Measurements from ENCODE around the gene EAF1.
A peak's percentile ranks its signal among the peaks of the same experiment; 100 is the strongest.
"Not testable (repeated sequence)": the region's sequence is repeated elsewhere in the genome, so short reads cannot be mapped to it uniquely, and the experiment has no call there.

EAF1 gene

DNA sequence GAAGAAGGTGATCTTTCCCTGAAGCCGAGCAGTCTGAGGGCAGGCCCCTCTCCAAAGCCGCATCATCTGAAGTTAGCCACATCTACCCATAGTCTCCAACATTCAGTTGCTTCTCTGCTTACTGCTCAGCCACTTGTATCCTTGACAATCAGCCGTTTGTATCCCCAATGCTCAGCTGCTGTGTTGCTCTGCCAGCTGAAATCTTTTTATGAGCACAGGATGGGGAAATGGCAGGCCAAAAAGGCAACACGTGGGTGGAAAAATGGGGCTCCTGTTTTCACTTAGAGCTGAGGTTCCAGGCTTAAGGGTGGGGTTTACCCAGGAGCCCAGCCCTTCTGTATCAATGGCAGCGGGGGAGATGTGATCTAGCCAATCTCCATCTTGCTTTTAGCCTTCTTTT lies 36.4 kb upstream of the EAF1 start:
- peaks cover 9% of the 10 kb centered on the region for H3K27me3 Mint-ChIP-seq (ENCODE audit: low read depth)
- DNase-seq (ENCODE audit: low spot score): no peak
- H3K9me3 Mint-ChIP-seq: no peaks in the 10 kb centered on the region
- no peak overlapping the region for H3K27ac Mint-ChIP-seq
- peaks cover 12% of the 10 kb centered on the region for H3K4me1 Mint-ChIP-seq (ENCODE audit: low read depth)
- no peaks in the 10 kb centered on the region for H3K36me3 Mint-ChIP-seq (ENCODE audit: low read depth)
- no peak overlapping the region for H3K4me3 Mint-ChIP-seq

DNA sequence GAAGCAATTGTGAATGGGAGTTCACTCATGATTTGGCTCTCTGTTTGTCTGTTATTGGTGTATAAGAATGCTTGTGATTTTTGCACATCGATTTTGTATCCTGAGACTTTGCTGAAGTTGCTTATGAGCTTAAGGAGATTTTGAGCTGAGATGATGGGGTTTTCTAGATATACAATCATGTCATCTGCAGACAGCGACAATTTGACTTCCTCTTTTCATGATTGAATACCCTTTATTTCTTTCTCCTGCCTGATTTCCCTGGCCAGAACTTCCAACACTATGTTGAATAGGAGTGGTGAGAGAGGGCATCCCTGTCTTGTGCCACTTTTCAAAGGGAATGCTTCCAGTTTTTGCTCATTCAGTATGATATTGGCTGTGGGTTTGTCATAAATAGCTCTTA lies 34.1 kb upstream of the EAF1 start:
- not testable (repeated sequence) for H3K4me3 Mint-ChIP-seq; DNase-seq (ENCODE audit: low spot score); H3K27ac Mint-ChIP-seq; H3K36me3 Mint-ChIP-seq (ENCODE audit: low read depth); H3K9me3 Mint-ChIP-seq; H3K4me1 Mint-ChIP-seq (ENCODE audit: low read depth)
- H3K27me3 Mint-ChIP-seq (ENCODE audit: low read depth): peaks cover 11% of the 10 kb centered on the region

DNA sequence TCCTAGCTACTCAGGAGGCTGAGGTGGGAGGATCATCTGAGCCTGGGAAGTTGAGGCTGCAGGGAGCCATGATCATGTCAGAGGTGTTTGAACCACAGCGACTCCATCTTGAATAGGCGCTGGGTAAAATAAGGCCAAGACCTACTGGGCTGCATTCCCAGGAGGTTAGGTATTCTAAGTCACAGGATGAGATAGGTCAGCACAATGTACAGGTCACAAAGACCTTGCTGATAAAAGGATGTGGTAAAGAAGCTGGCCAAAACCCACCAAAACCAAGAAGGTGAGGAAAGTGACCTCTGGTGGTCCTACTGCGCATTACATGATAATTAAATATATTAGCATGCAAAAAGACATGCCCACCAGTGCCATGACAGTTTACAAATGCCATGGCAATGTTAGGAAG lies 28.7 kb upstream of the EAF1 start:
- H3K9me3 Mint-ChIP-seq; H3K27ac Mint-ChIP-seq; H3K4me3 Mint-ChIP-seq; H3K27me3 Mint-ChIP-seq (ENCODE audit: low read depth); DNase-seq (ENCODE audit: low spot score); H3K36me3 Mint-ChIP-seq (ENCODE audit: low read depth): not testable (repeated sequence)
- peaks cover 23% of the 10 kb centered on the region for H3K4me1 Mint-ChIP-seq (ENCODE audit: low read depth)

DNA sequence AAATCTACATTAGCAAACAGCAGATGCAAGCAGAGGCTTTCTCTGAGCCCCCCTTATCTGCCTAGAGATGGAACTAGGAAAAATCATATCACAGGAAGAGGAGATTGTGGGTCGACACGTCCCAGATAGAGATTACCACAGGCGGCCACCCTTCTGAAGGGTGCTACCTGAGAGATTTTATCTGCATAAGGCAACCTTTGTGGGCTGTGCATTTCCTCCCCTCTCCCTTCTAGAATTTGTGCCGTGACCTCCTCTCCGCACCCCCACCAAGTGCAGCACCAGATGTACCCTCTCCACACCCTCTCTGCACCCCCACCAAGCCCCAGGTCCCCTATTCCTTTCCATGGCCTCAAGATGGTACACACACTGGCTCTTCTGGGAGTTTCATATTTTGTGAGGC lies 27.4 kb upstream of the EAF1 start:
- Mint-ChIP-seq H3K27ac (peak overlapping the region; percentile 37), H3K9me3 (peaks cover 3% of the 10 kb centered on the region), H3K27me3 (ENCODE audit: low read depth) (peaks cover 2% of the 10 kb centered on the region), H3K4me3 (peak overlapping the region; percentile 39), H3K36me3 (ENCODE audit: low read depth) (peaks cover 4% of the 10 kb centered on the region), H3K4me1 (ENCODE audit: low read depth) (peaks cover 23% of the 10 kb centered on the region)
- no peak for DNase-seq (ENCODE audit: low spot score)

DNA sequence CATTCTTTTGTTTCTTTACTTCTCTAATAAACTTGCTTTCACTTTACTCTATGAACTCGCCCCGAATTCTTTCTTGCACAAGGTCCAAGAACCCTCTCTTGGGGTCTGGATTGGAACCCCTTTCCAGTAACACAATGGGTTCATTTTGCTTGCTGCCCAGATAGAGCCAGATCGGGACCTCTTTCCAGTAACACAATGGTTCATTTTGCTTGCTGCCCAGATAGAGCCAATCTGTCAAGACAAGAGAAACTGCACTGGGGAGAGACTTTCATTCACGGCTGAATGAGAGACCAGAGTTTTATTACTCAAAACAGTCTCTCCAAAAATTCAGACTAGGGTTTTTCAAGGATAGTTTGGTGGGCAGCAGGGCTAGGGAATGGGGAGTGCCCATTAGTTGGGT lies 25.5 kb upstream of the EAF1 start:
- Mint-ChIP-seq H3K27ac (no peak overlapping the region), H3K36me3 (ENCODE audit: low read depth) (peaks cover 4% of the 10 kb centered on the region), H3K4me1 (ENCODE audit: low read depth) (peaks cover 23% of the 10 kb centered on the region), H3K27me3 (ENCODE audit: low read depth) (no peaks in the 10 kb centered on the region), H3K4me3 (no peak overlapping the region), H3K9me3 (peaks cover 3% of the 10 kb centered on the region)
- DNase-seq (ENCODE audit: low spot score): no peak

DNA sequence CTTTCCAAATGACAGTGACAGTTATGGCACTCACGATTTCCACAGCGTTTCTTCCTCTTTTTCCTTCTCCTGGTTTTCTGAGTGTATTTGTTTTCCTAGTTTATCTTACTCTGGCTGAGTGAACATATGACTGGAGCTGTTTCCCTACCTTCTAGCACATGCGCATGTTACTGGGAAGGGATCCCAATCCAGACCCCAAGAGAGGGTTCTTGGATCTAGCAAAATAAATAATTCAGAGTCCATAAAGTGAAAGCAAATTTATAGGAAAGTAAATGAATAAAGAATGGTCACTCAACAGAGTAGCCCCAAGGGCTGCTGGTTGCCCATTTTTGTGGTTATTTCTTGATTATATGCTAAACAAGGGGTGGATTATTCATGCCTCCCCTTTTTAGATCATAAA lies 23.9 kb upstream of the EAF1 start:
- H3K27ac Mint-ChIP-seq: no peak overlapping the region
- peaks cover 23% of the 10 kb centered on the region for H3K4me1 Mint-ChIP-seq (ENCODE audit: low read depth)
- no peak overlapping the region for H3K4me3 Mint-ChIP-seq
- DNase-seq (ENCODE audit: low spot score): no peak
- H3K36me3 Mint-ChIP-seq (ENCODE audit: low read depth): no peaks in the 10 kb centered on the region
- H3K27me3 Mint-ChIP-seq (ENCODE audit: low read depth): no peaks in the 10 kb centered on the region
- H3K9me3 Mint-ChIP-seq: no peaks in the 10 kb centered on the region

DNA sequence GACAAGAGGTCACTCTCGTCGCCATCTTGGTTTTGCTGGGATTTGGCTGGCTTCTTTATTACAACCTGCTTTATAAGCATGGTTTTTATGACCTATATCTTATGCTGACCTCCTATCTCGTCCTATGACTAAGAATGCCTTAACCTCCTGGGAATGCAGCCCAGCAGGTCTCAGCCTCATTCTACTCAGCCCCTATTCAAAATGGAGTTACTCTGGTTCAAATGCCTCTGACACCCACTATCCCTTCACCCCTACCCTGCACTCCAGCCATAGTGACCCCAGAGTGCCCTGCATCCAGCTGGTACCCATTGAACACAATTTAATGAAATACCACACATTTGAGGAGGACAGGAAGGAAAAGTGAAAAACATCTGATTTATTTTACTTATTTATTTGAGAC lies 23.4 kb upstream of the EAF1 start:
- Mint-ChIP-seq H3K4me3 (no peak overlapping the region), H3K9me3 (no peaks in the 10 kb centered on the region)
- no peak for DNase-seq (ENCODE audit: low spot score)

DNA sequence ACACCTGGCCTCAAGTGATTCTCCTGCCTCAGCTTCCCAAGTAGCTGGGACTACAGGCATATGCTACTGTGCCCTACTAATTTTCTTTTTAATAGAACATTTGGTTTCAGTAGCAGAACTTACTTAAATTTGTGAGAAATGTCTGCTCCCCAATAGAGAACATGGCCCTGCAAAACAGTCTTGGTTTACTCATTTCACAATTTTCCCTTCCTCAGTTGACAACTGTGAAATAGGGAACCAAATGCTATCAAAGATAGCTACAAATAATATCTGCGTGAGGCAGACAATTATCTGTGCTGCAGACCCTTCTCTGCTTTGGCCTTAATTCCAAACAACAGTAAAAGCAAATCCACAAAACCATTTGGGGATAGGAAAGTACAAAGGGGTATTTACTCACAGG lies 22.6 kb upstream of the EAF1 start:
- Mint-ChIP-seq H3K9me3 (no peaks in the 10 kb centered on the region), H3K36me3 (ENCODE audit: low read depth) (no peaks in the 10 kb centered on the region), H3K4me1 (ENCODE audit: low read depth) (peaks cover 16% of the 10 kb centered on the region), H3K27ac (no peak overlapping the region), H3K4me3 (no peak overlapping the region), H3K27me3 (ENCODE audit: low read depth) (no peaks in the 10 kb centered on the region)
- no peak for DNase-seq (ENCODE audit: low spot score)

More for the DNA sequence above, 23.4 kb upstream of the EAF1 start:
- Mint-ChIP-seq H3K27ac (no peak overlapping the region), H3K27me3 (ENCODE audit: low read depth) (no peaks in the 10 kb centered on the region), H3K36me3 (ENCODE audit: low read depth) (no peaks in the 10 kb centered on the region), H3K4me1 (ENCODE audit: low read depth) (peaks cover 23% of the 10 kb centered on the region)

DNA sequence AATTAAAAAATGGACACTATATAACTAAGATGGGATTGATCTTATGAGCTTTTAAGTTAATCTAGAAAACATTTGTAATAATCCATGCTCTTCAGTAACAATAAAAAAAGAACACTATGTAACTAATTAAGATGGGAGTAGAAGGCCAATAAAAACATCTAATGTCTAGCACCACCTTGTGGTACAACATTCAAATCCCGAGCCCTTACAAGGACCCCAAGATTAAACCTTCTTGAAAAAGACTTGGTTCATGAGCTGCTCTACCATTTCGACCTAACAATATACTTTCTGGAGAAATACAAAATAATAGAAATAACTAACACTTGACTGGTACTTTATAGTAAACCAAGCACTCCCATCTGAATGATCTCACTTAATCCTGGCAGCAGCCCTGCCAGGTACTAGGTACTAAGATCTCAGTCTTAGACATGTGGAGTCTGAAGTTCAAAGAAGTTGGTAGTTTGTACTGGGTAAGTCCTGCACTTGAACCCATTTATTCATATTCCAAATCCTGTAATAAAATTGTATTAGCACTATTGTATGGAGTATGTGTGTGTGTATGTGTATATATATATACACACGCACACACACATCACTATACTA lies 21.8 kb upstream of the EAF1 start:
- DNase-seq (ENCODE audit: low spot score): no peak
- Mint-ChIP-seq H3K27me3 (ENCODE audit: low read depth) (no peaks in the 10 kb centered on the region), H3K4me3 (no peak overlapping the region), H3K4me1 (ENCODE audit: low read depth) (peaks cover 8% of the 10 kb centered on the region), H3K9me3 (no peaks in the 10 kb centered on the region), H3K27ac (no peak overlapping the region), H3K36me3 (ENCODE audit: low read depth) (peaks cover 3% of the 10 kb centered on the region)

DNA sequence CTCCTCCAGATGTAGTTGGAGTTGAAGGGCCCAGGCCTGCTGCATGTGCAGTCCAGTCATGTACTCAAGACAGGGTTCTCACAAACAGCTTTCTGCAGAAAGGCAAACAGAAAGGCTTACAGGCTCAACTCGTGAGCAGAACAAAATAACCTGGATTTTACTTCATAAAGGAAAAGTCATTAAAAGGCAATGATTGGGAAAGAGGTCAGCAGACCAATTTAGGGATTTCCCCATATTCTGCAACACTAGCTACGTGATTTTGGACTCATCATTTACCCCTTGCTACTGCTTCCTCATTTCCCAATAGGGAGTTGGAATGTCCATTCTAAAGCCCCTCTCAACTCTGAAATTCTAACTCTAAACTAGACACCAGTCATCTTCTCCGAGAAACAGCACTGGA lies 18.2 kb upstream of the EAF1 start:
- Mint-ChIP-seq H3K36me3 (ENCODE audit: low read depth) (peaks cover 19% of the 10 kb centered on the region), H3K4me1 (ENCODE audit: low read depth) (no peaks in the 10 kb centered on the region), H3K9me3 (no peaks in the 10 kb centered on the region), H3K27me3 (ENCODE audit: low read depth) (no peaks in the 10 kb centered on the region), H3K4me3 (no peak overlapping the region), H3K27ac (no peak overlapping the region)
- DNase-seq (ENCODE audit: low spot score): no peak

DNA sequence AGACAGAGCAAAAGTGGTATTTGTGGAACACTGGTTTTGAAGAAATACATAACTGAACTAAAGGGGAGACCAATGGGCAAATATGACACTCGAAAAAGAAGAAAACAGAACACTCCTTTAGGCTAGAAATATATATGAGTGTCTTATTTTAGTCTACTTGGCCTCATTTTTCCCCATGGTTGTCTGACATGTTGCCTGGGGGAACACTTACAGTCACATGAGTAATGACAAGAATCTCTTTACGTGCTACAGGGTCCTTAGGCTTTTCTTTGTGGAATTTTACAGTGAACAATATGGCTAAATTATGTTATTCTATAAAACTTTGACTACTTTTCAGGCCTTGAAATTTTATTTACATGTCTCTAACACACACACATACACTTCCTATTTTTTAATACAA lies 17.6 kb upstream of the EAF1 start:
- no peak for DNase-seq (ENCODE audit: low spot score)
- Mint-ChIP-seq H3K9me3 (no peaks in the 10 kb centered on the region), H3K27me3 (ENCODE audit: low read depth) (no peaks in the 10 kb centered on the region), H3K36me3 (ENCODE audit: low read depth) (peaks cover 20% of the 10 kb centered on the region), H3K4me3 (no peak overlapping the region), H3K27ac (no peak overlapping the region), H3K4me1 (ENCODE audit: low read depth) (no peaks in the 10 kb centered on the region)

DNA sequence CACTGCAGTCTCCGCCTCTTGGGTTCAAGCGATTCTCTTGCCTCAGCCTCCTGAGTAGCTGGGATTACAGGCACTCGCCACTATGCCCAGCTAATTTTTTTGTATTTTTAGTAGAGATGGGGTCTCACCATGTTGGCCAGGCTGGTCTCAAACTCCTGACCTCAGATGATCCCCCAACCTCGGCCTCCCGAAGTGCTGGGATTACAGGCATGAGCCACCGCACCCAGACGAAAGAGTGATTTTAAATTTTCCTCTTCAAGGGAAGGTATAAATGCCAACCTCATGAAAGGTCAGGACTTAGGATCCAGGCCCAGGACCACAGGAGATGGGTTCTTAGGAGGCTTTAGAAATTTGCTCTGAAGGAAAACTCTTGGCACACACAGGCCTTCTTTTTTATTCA lies 16.4 kb upstream of the EAF1 start:
- not testable (repeated sequence) for H3K27me3 Mint-ChIP-seq (ENCODE audit: low read depth)

DNA sequence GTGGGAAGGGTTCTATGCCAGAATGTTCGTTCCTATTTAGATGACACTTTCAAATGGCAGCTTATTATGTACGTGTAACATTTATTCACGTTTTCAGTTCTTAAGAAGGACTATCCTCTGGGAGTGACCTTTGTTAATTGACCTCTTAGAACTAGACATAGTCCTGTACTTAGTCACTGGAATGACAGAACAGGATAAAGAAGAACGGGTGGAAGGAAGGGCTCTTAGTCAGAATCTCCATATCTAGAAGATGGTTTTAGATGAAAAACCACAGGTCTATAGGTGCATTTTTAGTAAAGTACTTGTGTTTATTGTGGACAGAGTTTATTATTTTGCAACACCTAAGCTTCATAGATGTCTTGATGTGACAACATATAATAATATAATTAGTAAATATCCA lies 6.5 kb upstream of the EAF1 start:
- no peaks in the 10 kb centered on the region for H3K9me3 Mint-ChIP-seq
- no peak for DNase-seq (ENCODE audit: low spot score)
- peaks cover 12% of the 10 kb centered on the region for H3K4me1 Mint-ChIP-seq (ENCODE audit: low read depth)
- H3K4me3 Mint-ChIP-seq: no peak overlapping the region
- H3K36me3 Mint-ChIP-seq (ENCODE audit: low read depth): peaks cover 28% of the 10 kb centered on the region
- no peaks in the 10 kb centered on the region for H3K27me3 Mint-ChIP-seq (ENCODE audit: low read depth)
- H3K27ac Mint-ChIP-seq: no peak overlapping the region

More for the DNA sequence above, 16.4 kb upstream of the EAF1 start:
- not testable (repeated sequence) for H3K27ac Mint-ChIP-seq; H3K4me3 Mint-ChIP-seq; DNase-seq (ENCODE audit: low spot score); H3K9me3 Mint-ChIP-seq; H3K4me1 Mint-ChIP-seq (ENCODE audit: low read depth)
- H3K36me3 Mint-ChIP-seq (ENCODE audit: low read depth): peaks cover 32% of the 10 kb centered on the region

DNA sequence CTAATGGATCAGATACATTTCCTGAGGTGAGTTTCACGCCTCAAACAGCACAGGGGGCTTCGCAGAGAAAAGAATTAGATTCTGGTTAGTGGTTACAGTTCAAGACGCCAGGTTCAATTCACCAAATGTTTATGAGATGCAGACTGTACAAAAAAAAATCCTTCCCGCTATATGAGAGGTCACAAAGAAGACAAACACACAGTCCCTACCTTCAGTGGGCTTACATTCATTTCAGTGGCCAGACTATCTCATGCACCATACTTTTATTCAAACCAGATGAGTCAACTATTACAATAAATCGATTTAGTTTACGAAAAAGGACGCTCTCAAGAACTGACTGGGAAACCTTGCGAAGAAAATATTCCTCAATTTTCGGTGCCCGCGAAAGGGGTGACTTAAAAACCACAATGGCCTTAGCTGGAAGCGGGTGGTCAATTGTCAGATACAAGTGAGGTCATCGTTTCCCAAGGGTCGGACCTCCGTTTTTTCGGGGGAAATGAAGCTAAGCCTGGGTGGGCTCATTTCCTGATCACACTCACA lies 749 bp upstream of the EAF1 start:
- no peak for DNase-seq (ENCODE audit: low spot score)
- Mint-ChIP-seq H3K36me3 (ENCODE audit: low read depth) (peaks cover 39% of the 10 kb centered on the region), H3K4me1 (ENCODE audit: low read depth) (peaks cover 35% of the 10 kb centered on the region), H3K4me3 (peak overlapping the region; percentile 94), H3K9me3 (peaks cover 6% of the 10 kb centered on the region), H3K27ac (peak overlapping the region; percentile 92), H3K27me3 (ENCODE audit: low read depth) (no peaks in the 10 kb centered on the region)

DNA sequence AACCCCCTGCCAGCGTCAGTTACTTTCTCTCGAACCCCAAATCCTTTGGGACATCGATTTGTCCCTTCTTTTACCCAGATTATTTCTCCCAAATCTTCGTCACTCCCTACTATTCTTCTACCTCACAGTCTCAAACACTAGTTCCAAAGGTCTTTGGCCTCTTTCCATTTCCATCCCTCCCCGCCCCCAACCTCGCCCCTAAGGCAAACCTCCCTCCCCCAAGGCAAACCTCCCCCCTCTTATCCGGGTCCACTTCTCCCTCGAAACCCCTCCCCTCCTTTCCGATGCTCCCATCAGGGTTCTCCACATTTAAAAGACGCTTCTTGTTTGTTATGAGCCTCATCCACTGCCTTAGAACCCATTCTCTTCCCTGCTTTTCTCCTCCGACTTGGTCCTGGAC lies 583 bp downstream of the EAF1 start:
- Mint-ChIP-seq H3K4me3 (peak overlapping the region; percentile 94), H3K27ac (peak overlapping the region; percentile 92), H3K27me3 (ENCODE audit: low read depth) (no peaks in the 10 kb centered on the region), H3K36me3 (ENCODE audit: low read depth) (peaks cover 34% of the 10 kb centered on the region), H3K9me3 (peaks cover 6% of the 10 kb centered on the region), H3K4me1 (ENCODE audit: low read depth) (peaks cover 37% of the 10 kb centered on the region)
- no peak for DNase-seq (ENCODE audit: low spot score)
